RWPE2 (cell line): ENCODE results near the gene C1orf50.

Experiments
- ATAC-seq: fragments of 200-7000 bp; cut with Tn5 transposase; 3 replicates; pipeline ENCODE4 v1.9.1; 2021; ENCODE audit warnings: low read depth
- DNase-seq: peaks from one replicate; pipeline ENCODE4 v3.0.0-alpha.2; 2020; ENCODE audit warnings: low spot score
- H3K27ac ChIP-seq: fragments of 450-650 bp; 2 replicates; pipeline ENCODE4 v1.5.1; 2017; ENCODE audit warnings: mild to moderate bottlenecking; ENCODE audit not compliant: poor library complexity, severe bottlenecking
- H3K27me3 ChIP-seq: fragments of 250-450 bp; sonication (Bioruptor Pico); 2 replicates; pipeline ENCODE4 v1.5.1; 2021; ENCODE audit warnings: mild to moderate bottlenecking, moderate library complexity; ENCODE audit not compliant: insufficient read depth, poor library complexity, severe bottlenecking
- H3K36me3 ChIP-seq: fragments of 250-450 bp; sonication (Bioruptor Pico); 2 replicates; pipeline ENCODE4 v1.5.1; 2020; ENCODE audit warnings: low read depth, mild to moderate bottlenecking, moderate library complexity
- H3K4me1 ChIP-seq: fragments of 250-450 bp; sonication (Bioruptor Pico); 2 replicates; pipeline ENCODE4 v1.5.1; 2021; ENCODE audit warnings: mild to moderate bottlenecking, moderate library complexity; ENCODE audit not compliant: insufficient read depth, poor library complexity, severe bottlenecking
- H3K4me3 ChIP-seq: fragments of 250-450 bp; sonication (Bioruptor Pico); 2 replicates; pipeline ENCODE4 v1.5.1; 2021; ENCODE audit warnings: mild to moderate bottlenecking, moderate library complexity; ENCODE audit not compliant: severe bottlenecking
- H3K9me3 ChIP-seq: fragments of 250-450 bp; sonication (Bioruptor Pico); 2 replicates; pipeline ENCODE4 v1.5.1; 2021; ENCODE audit warnings: mild to moderate bottlenecking, moderate library complexity; ENCODE audit not compliant: severe bottlenecking
- TF ChIP-seq, protein P1 (sequence below): fragments of 450-650 bp; IDR thresholded peaks from one replicate; pipeline ENCODE4 v1.5.1; 2017; ENCODE audit warnings: mild to moderate bottlenecking, moderate library complexity; ENCODE audit not compliant: poor library complexity, severe bottlenecking

The C1orf50 gene

DNA sequence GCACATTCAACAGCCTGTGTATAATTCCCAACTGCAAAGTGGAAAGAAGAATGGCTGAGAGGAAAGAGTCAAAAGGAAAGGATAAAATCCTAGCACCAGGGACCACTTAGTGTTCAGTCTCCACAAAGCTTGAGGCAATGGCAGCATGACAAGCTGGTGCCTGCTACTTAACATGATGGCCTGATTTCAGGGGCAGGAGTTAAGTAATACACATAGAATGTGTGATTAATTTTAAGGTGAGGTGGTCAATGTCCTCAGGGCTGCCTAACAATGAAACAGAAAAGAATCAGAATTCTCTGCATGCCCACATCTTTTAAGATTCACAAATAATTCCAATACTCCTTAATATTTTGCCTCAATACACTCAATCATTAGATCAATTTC lies 9.2 kb upstream of the C1orf50 start:
- Histone ChIP-seq H3K4me3 (no peak overlapping the region), H3K27me3 (no peaks in the 10 kb centered on the region), H3K27ac (no peak overlapping the region), H3K36me3 (peaks cover 57% of the 10 kb centered on the region), H3K9me3 (no peaks in the 10 kb centered on the region), H3K4me1 (no peaks in the 10 kb centered on the region)
- TF ChIP-seq, protein P1, sequence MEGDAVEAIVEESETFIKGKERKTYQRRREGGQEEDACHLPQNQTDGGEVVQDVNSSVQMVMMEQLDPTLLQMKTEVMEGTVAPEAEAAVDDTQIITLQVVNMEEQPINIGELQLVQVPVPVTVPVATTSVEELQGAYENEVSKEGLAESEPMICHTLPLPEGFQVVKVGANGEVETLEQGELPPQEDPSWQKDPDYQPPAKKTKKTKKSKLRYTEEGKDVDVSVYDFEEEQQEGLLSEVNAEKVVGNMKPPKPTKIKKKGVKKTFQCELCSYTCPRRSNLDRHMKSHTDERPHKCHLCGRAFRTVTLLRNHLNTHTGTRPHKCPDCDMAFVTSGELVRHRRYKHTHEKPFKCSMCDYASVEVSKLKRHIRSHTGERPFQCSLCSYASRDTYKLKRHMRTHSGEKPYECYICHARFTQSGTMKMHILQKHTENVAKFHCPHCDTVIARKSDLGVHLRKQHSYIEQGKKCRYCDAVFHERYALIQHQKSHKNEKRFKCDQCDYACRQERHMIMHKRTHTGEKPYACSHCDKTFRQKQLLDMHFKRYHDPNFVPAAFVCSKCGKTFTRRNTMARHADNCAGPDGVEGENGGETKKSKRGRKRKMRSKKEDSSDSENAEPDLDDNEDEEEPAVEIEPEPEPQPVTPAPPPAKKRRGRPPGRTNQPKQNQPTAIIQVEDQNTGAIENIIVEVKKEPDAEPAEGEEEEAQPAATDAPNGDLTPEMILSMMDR = no peak
- DNase-seq (no peak), ATAC-seq (no peak)

DNA sequence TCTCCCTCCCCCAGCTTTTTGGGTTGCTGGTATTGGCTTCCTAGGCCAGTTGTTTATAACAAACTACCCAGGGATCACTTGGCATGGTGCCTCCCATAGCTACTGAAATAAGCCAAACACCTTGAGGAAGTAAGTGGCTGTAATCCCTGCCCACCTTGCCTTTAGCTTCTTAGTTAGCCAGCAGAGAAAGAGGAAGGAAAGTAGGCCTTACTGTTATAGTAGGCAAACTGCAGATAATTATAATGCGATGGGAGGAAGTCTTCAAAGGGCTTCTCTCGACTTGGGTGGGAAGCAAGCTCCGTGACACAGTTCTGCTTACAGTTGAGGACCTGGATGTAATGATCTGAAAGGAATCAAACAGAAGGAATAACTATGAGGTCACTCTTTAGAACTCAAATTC lies 8.4 kb upstream of the C1orf50 start:
- no peaks in the 10 kb centered on the region for H3K4me1 ChIP-seq
- H3K36me3 ChIP-seq = peaks cover 50% of the 10 kb centered on the region
- H3K4me3 ChIP-seq = no peak overlapping the region
- no peaks in the 10 kb centered on the region for H3K9me3 ChIP-seq
- no peak overlapping the region for H3K27ac ChIP-seq
- DNase-seq (no peak), ATAC-seq (no peak)
- H3K27me3 ChIP-seq = no peaks in the 10 kb centered on the region
- TF ChIP-seq, protein P1 = no peak

DNA sequence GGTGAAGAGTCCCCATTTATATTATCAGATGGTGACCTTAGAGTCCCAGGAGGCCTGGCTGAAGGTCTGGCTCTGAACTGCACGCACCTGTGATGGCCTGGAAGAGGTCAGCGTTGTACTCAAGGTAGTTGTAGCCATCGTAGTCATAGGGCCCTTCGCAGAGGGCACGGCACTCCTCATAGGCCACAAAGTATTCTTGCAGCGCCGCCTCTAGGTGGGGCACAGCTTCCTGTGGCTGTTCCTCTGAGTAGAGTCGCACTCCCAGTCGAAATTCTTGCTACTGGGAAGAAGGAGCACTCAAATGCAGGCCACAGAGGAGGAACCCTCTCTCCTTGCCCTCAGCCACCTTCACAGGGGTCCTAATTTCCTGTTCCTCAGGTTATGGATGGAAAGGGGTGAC lies 7.9 kb upstream of the C1orf50 start:
- Histone ChIP-seq H3K4me3 (no peak overlapping the region), H3K27me3 (no peaks in the 10 kb centered on the region), H3K36me3 (peaks cover 47% of the 10 kb centered on the region), H3K4me1 (no peaks in the 10 kb centered on the region), H3K9me3 (no peaks in the 10 kb centered on the region), H3K27ac (no peak overlapping the region)
- DNase-seq (no peak), ATAC-seq (no peak)
- TF ChIP-seq, protein P1 = no peak

DNA sequence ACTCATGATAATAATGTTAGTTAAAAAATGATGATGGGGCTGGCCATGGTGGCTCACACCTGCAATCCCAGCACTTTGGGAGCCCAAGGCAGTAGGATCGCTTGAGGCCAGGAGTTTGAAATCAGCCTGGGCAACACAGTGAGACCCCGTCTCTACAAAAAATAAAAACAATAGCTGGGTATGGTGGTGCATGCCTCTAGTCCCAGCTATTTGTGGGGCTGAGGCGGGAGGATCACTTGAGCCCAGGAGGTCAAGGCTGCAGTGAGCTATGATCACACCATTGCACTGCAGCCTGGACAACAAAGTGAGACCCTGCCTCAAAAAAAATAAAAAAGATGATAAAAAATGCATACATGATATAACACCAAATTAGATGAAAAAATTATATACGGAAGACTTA lies 5.5 kb upstream of the C1orf50 start:
- Histone ChIP-seq H3K36me3 (peaks cover 24% of the 10 kb centered on the region), H3K4me1 (no peaks in the 10 kb centered on the region), H3K9me3 (no peaks in the 10 kb centered on the region), H3K27me3 (no peaks in the 10 kb centered on the region), H3K27ac (no peak overlapping the region), H3K4me3 (no peak overlapping the region)
- TF ChIP-seq, protein P1 = no peak
- no peak for ATAC-seq
- no peak for DNase-seq

DNA sequence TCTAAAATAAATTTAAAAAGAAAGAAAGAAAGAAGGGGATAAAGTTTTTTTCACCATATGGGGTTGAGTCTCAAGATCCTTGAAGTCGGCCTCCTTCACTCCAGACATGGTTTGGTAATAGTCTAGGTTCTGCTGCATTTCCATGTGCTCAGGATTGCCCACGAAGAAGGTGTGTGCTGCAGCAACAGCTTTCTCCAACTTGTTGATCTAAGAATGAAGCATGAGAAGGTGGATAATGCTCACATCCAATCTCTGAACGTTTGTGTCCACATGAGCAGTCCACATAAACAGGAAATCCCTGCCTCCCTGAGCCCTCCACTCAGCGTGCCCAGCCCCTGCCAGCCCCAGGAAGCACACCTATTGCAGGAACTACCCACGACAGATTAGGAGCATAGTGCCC lies 4.8 kb upstream of the C1orf50 start:
- no peak for ATAC-seq
- no peak overlapping the region for H3K27ac ChIP-seq
- H3K36me3 ChIP-seq = peaks cover 22% of the 10 kb centered on the region
- no peaks in the 10 kb centered on the region for H3K4me1 ChIP-seq
- H3K9me3 ChIP-seq = no peaks in the 10 kb centered on the region
- H3K27me3 ChIP-seq = no peaks in the 10 kb centered on the region
- TF ChIP-seq, protein P1 = no peak
- no peak overlapping the region for H3K4me3 ChIP-seq
- no peak for DNase-seq
